ENCODE results near the gene VSNL1. TPM values are rescaled to one million over a fixed set of nuclear protein-coding genes. Genes with fewer than 3 reads are reported as not detected.

VSNL1 gene
- total and polyA plus RNA-seq, 7 donors = 0.27 to 5.1 (median 1.1) TPM; not detected in 2

- H3K4me3 ChIP-seq = no peak overlapping the region
- DNase-seq = no peak
- intact Hi-C loops (cut with DNase I) = no loop called here
- no peak overlapping the region for H3K27ac ChIP-seq
- no peaks in the 10 kb centered on the region for H3K36me3 ChIP-seq
- H3K4me1 ChIP-seq = peaks cover 0 to 19% (median 6%) of the 10 kb centered on the region in 4 donors
- H3K9me3 ChIP-seq = no peaks in the 10 kb centered on the region
- TF ChIP-seq POLR2A (IDR thresholded peaks at IDR 0.05) (no peak), CTCF (IDR thresholded peaks at IDR 0.05) (no peak), EP300 (IDR thresholded peaks at IDR 0.05) (no peak), POLR2AphosphoS5 (IDR thresholded peaks at IDR 0.05) (no peak)
- 67 to 73% methylated on average over 2 of the region's 2 CpGs for WGBS, 2 donors
- H3K27me3 ChIP-seq = no peaks in the 10 kb centered on the region
These were observed 19.7 kb upstream of the VSNL1 start for GRCh38 chr2:17520761-17521160.

- no peak for DNase-seq
- intact Hi-C loops (cut with DNase I) = no loop called here
- Histone ChIP-seq H3K4me3 (no peak overlapping the region), H3K9me3 (no peaks in the 10 kb centered on the region), H3K27ac (no peak overlapping the region), H3K36me3 (no peaks in the 10 kb centered on the region), H3K4me1 (peaks cover 0 to 19% (median 6%) of the 10 kb centered on the region in 4 donors), H3K27me3 (no peaks in the 10 kb centered on the region)
- TF ChIP-seq EP300 (IDR thresholded peaks at IDR 0.05) (no peak), CTCF (IDR thresholded peaks at IDR 0.05) (no peak), POLR2AphosphoS5 (IDR thresholded peaks at IDR 0.05) (no peak), POLR2A (IDR thresholded peaks at IDR 0.05) (no peak)
- 88 to 93% methylated on average over 2 of the region's 2 CpGs for WGBS, 2 donors
These were observed 18.9 kb upstream of the VSNL1 start for GRCh38 chr2:17521621-17522020.

GRCh38 chr2:17522303-17522702 is 18.2 kb upstream of the VSNL1 start:
- Histone ChIP-seq H3K27me3 (no peaks in the 10 kb centered on the region), H3K27ac (no peak overlapping the region), H3K4me3 (no peak overlapping the region), H3K36me3 (no peaks in the 10 kb centered on the region), H3K9me3 (no peaks in the 10 kb centered on the region), H3K4me1 (peaks cover 0 to 18% (median 6%) of the 10 kb centered on the region in 4 donors)
- no peak for TF ChIP-seq EP300 (IDR thresholded peaks at IDR 0.05)
- no peak for TF ChIP-seq POLR2AphosphoS5 (IDR thresholded peaks at IDR 0.05)
- TF ChIP-seq POLR2A (IDR thresholded peaks at IDR 0.05) = no peak
- no peak for TF ChIP-seq CTCF (IDR thresholded peaks at IDR 0.05)
- intact Hi-C loops (cut with DNase I) = no loop called here
- WGBS, 2 donors = 87 to 91% methylated on average over 6 of the region's 6 CpGs
- DNase-seq = no peak

- 82 to 85% methylated on average over 2 of the region's 2 CpGs for WGBS, 2 donors
These were observed 10.7 kb upstream of the VSNL1 start for GRCh38 chr2:17529771-17530170.

More at GRCh38 chr2:17529771-17530170, 10.7 kb upstream of the VSNL1 start:
- no peak for DNase-seq
- Histone ChIP-seq H3K27ac (no peak overlapping the region), H3K4me1 (no peaks in the 10 kb centered on the region), H3K36me3 (no peaks in the 10 kb centered on the region), H3K27me3 (no peaks in the 10 kb centered on the region), H3K9me3 (no peaks in the 10 kb centered on the region), H3K4me3 (no peak overlapping the region)
- intact Hi-C loops (cut with DNase I) = no loop called here
- TF ChIP-seq CTCF (IDR thresholded peaks at IDR 0.05) (no peak), POLR2AphosphoS5 (IDR thresholded peaks at IDR 0.05) (no peak), POLR2A (IDR thresholded peaks at IDR 0.05) (no peak), EP300 (IDR thresholded peaks at IDR 0.05) (no peak)
